ENCODE data around the gene GRIP1.

DNA sequence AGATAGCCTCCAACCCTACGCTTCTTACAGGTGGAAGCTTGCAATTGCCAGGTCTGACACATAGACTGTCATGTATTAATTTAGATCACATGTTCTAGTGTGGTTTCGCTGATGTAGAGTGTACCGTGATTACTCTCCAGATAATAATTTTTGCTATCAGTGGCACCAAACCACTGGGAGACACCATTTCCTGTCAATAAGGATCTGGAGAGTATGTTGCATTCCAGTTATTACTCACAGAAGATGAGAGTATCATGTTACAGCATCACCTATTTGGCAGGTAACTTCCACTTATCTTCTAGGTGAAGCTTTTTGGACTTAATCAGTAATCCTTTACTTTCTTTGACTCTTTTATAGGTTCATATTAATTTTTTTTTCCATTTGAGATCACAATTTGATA is 229.3 kb downstream of the GRIP1 start:
- TF ChIP-seq, protein P1, sequence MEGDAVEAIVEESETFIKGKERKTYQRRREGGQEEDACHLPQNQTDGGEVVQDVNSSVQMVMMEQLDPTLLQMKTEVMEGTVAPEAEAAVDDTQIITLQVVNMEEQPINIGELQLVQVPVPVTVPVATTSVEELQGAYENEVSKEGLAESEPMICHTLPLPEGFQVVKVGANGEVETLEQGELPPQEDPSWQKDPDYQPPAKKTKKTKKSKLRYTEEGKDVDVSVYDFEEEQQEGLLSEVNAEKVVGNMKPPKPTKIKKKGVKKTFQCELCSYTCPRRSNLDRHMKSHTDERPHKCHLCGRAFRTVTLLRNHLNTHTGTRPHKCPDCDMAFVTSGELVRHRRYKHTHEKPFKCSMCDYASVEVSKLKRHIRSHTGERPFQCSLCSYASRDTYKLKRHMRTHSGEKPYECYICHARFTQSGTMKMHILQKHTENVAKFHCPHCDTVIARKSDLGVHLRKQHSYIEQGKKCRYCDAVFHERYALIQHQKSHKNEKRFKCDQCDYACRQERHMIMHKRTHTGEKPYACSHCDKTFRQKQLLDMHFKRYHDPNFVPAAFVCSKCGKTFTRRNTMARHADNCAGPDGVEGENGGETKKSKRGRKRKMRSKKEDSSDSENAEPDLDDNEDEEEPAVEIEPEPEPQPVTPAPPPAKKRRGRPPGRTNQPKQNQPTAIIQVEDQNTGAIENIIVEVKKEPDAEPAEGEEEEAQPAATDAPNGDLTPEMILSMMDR (conservative IDR thresholded peaks at IDR 0.05 in 1 of 2, IDR thresholded peaks at IDR 0.05 in 1 of 2; ENCODE audit: low read depth in 1 of 2, low read length in 2 of 2), result no peak
- TF ChIP-seq EZH2 (IDR thresholded peaks at IDR 0.05; ENCODE audit: low read length, missing control alignments), result no peak
